Measurements from ENCODE around the gene ZC3H4. TPM values are rescaled to one million over a fixed set of nuclear protein-coding genes. Genes with fewer than 3 reads are reported as not detected.

ZC3H4 gene
- total RNA-seq, 1 experiment from 2014 or later, result 42.7 TPM

DNA sequence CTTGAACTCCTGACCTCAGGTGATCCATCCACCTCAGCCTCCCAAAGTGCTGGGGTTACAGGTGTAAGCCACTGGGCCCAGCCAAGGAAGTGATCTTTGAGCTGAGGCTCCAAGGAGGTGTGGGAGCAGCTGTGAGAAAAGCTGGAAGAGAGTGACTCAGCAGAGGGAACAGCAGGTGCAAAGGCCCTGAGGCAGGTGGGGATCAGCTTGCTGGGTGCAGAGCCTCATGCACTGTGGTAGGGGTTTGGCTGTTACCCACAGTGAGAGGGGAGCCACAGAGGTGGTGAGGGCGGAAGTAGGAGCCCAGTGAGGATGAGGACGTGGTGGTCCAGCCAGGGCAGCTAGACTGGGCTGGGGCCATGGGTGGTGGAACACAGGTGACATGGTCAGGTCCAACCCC lies 87.4 kb downstream of the ZC3H4 start:
- POLR2A ChIA-PET, result no interaction called here
- no peaks in the 10 kb centered on the region for H3K27me3 ChIP-seq (ENCODE audit: control insufficient read depth, insufficient read depth, low read length)
- no peaks in the 10 kb centered on the region for H3K9me3 ChIP-seq (ENCODE audit: control insufficient read depth, insufficient read depth, low read depth, low read length)
- peaks cover 8% of the 10 kb centered on the region for H3K4me1 ChIP-seq (ENCODE audit: control insufficient read depth, insufficient read depth, low read length)
- H3K4me3 ChIP-seq (ENCODE audit: low read depth in 2 of 2, low read length in 2 of 2), result no peak overlapping the region
- CTCF ChIA-PET, result no interaction called here
- no peak for TF ChIP-seq SIN3A (IDR thresholded peaks at IDR 0.05; ENCODE audit: borderline replicate concordance, insufficient read depth, low read depth, low read length)
- TF ChIP-seq POLR2AphosphoS5 (IDR thresholded peaks at IDR 0.05; ENCODE audit: low read depth, low read length), result no peak
- TF ChIP-seq TCF7L2 (IDR thresholded peaks at IDR 0.05; ENCODE audit: low read depth, low read length), result no peak
- no peak for TF ChIP-seq REST (IDR thresholded peaks at IDR 0.05; ENCODE audit: insufficient read depth in 1 of 2, low read depth in 2 of 2, low read length in 1 of 2)
- no peak for TF ChIP-seq CTCF (IDR thresholded peaks at IDR 0.05)
- no TSS peak for BruUV-seq (replicated peaks)
- in situ Hi-C loops (cut with HindIII; ENCODE audit: low pct_unique_long_range_greater_than_20kb, low sequenced_read_pairs) (no loop called here), intact Hi-C loops (cut with micrococcal nuclease; ENCODE audit: unreplicated experiment) (no loop called here)
- no peak for DNase-seq (ENCODE audit: low read depth, low spot score)
- H3K36me3 ChIP-seq (ENCODE audit: control insufficient read depth, insufficient read depth, low read length), result no peaks in the 10 kb centered on the region
- ATAC-seq, result no peak
- H3K27ac ChIP-seq (ENCODE audit: low read length), result no peak overlapping the region

- ChIA-PET POLR2A (no interaction called here), CTCF (no interaction called here)
- H3K27ac ChIP-seq (ENCODE audit: low read length), result no peak overlapping the region
- TF ChIP-seq REST (IDR thresholded peaks at IDR 0.05; ENCODE audit: insufficient read depth in 1 of 2, low read depth in 2 of 2, low read length in 1 of 2) (no peak), SIN3A (IDR thresholded peaks at IDR 0.05; ENCODE audit: borderline replicate concordance, insufficient read depth, low read depth, low read length) (no peak), CTCF (IDR thresholded peaks at IDR 0.05) (no peak), TCF7L2 (IDR thresholded peaks at IDR 0.05; ENCODE audit: low read depth, low read length) (no peak), POLR2AphosphoS5 (IDR thresholded peaks at IDR 0.05; ENCODE audit: low read depth, low read length) (no peak)
- no peaks in the 10 kb centered on the region for H3K27me3 ChIP-seq (ENCODE audit: control insufficient read depth, insufficient read depth, low read length)
- intact Hi-C loops (cut with micrococcal nuclease; ENCODE audit: unreplicated experiment), result no loop called here
- ATAC-seq, result no peak
- DNase-seq (ENCODE audit: low read depth, low spot score), result no peak
- H3K4me1 ChIP-seq (ENCODE audit: control insufficient read depth, insufficient read depth, low read length), result peaks cover 8% of the 10 kb centered on the region
- H3K36me3 ChIP-seq (ENCODE audit: control insufficient read depth, insufficient read depth, low read length), result no peaks in the 10 kb centered on the region
- no peaks in the 10 kb centered on the region for H3K9me3 ChIP-seq (ENCODE audit: control insufficient read depth, insufficient read depth, low read depth, low read length)
- in situ Hi-C loops (cut with HindIII; ENCODE audit: low pct_unique_long_range_greater_than_20kb, low sequenced_read_pairs), result no loop called here
- no TSS peak for BruUV-seq (replicated peaks)
- H3K4me3 ChIP-seq (ENCODE audit: low read depth in 2 of 2, low read length in 2 of 2), result no peak overlapping the region
These were observed 89.1 kb downstream of the ZC3H4 start for GRCh38 chr19:47024502-47024901.
